Measurements from ENCODE around the gene AIRE.
"Not testable (repeated sequence)": the region's sequence is repeated elsewhere in the genome, so short reads cannot be mapped to it uniquely, and the experiment has no call there.

The AIRE gene

DNA sequence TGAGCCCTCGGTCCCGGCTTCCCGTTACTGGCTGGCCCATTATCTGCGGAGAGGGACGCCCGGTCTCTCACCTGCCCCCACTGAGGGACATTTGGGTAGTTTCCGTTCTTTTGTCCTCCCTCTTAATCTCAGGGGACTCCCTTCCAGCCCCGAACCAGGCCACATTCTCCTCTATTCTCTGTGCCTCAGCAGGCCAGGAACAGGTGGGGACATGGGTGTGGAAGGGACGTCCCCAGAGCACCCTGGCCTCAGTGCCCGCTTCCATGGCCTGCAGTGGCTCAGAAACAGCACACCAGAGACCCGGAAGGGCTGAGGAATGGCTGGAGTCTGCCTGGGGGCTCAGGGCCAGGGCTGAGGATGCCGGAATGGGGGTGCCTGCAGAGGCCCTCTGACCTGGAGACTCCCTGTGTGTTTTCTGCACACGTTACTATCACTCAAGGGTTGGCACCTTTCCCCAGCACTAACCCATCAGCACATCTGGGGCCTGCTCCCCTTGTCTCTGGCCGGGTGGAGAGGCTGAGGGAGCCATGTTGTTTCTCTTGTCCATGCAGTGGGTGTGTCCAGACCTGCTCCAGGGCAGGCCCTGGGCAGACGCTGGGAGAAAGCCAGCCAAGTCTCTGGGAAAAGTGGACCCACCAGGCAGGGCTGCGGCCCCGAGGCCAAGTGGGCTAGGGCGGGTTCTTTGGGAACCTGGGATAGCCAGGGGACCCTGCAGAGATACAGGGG lies 14.0 kb upstream of the AIRE start:
- no peaks in the 10 kb centered on the region for H3K36me3 ChIP-seq (ENCODE audit: control insufficient read depth, insufficient read depth, low read length)
- no peak overlapping the region for H3K27ac ChIP-seq (ENCODE audit: low read depth, low read length)
- H3K4me1 ChIP-seq (ENCODE audit: control insufficient read depth, insufficient read depth, low read length), result no peaks in the 10 kb centered on the region
- H3K9me3 ChIP-seq (ENCODE audit: control insufficient read depth, insufficient read depth, low read length), result no peaks in the 10 kb centered on the region
- no peak overlapping the region for H3K9ac ChIP-seq (ENCODE audit: low read depth, low read length)
- no peaks in the 10 kb centered on the region for H3K27me3 ChIP-seq (ENCODE audit: control insufficient read depth, insufficient read depth, low read length)
- no peak overlapping the region for H3K4me3 ChIP-seq (ENCODE audit: low read depth, low read length)

DNA sequence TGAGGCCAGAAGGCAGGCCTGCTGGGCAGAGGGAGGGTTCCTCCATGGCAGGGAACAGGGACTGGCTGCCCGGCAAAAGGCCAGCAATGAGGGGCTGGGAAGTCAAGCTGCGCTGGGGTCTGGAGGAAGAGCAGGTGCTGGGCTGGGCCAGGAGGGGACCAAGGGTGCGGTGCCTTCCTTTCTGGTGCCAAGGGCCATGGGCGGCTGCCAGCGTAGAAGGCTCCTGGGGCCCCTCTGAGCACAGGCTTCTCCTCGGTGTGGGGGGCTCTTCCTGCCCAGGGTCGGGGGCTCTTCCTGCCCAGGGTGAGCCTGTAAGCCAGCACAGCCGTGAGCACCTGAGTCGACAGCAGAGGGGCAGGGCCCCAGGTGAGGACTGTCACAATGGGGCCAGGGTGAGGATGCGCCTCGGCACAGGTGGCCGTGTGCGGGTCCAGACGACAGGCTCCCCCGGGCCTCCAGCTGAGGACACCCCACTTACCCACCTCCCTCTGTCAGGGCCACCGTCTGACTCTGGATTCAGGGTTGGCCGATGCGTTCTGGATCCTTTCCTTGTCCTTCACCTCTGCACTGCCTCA lies 13.3 kb upstream of the AIRE start:
- H3K9me3 ChIP-seq (ENCODE audit: control insufficient read depth, insufficient read depth, low read length), result no peaks in the 10 kb centered on the region
- H3K27me3 ChIP-seq (ENCODE audit: control insufficient read depth, insufficient read depth, low read length), result no peaks in the 10 kb centered on the region
- no peaks in the 10 kb centered on the region for H3K36me3 ChIP-seq (ENCODE audit: control insufficient read depth, insufficient read depth, low read length)
- no peaks in the 10 kb centered on the region for H3K4me1 ChIP-seq (ENCODE audit: control insufficient read depth, insufficient read depth, low read length)
- no peak overlapping the region for H3K4me3 ChIP-seq (ENCODE audit: low read depth, low read length)
- H3K9ac ChIP-seq (ENCODE audit: low read depth, low read length), result no peak overlapping the region
- no peak overlapping the region for H3K27ac ChIP-seq (ENCODE audit: low read depth, low read length)

DNA sequence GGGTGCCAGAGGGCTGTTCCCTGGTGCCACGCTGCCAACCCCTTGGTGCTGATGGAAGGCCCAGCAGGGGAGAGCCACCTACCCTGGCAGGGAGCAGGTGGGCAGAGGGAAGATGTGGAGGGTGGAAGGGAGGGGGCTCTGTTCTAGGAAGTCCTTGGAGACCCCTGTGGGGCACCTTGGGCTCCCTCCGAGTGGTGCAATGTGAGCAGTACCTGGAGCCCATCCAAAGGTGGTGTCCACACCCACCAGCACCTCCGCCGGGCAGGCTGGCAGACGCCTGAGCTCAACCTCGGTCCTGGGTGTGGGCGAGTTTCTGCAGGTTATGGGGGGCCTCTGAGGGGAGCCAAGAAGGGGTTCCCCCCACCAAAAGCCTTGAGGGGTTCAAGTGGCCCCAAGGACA lies 12.6 kb upstream of the AIRE start:
- Histone ChIP-seq H3K4me1 (ENCODE audit: control insufficient read depth, insufficient read depth, low read length) (no peaks in the 10 kb centered on the region), H3K36me3 (ENCODE audit: control insufficient read depth, insufficient read depth, low read length) (no peaks in the 10 kb centered on the region), H3K9ac (ENCODE audit: low read depth, low read length) (no peak overlapping the region), H3K9me3 (ENCODE audit: control insufficient read depth, insufficient read depth, low read length) (no peaks in the 10 kb centered on the region), H3K4me3 (ENCODE audit: low read depth, low read length) (no peak overlapping the region), H3K27ac (ENCODE audit: low read depth, low read length) (no peak overlapping the region), H3K27me3 (ENCODE audit: control insufficient read depth, insufficient read depth, low read length) (no peaks in the 10 kb centered on the region)

DNA sequence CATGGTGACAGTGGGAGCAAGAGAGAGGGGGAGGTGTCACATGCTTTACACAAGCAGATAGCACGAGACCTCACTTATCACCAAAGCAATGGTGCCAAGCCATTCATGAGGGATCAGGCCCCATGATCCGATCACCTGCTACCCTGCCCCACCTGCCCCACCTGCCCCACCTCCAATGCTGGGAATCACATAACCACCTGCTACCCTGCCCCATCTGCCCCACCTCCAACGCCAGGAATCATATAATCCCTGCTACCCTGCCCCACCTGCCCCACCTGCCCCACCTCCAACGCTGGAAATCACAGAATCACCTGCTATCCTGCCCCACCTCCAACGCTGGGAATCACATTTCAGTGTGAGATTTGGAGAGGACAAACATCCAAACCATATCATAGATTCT lies 10.6 kb upstream of the AIRE start:
- no peak overlapping the region for H3K27ac ChIP-seq (ENCODE audit: low read depth, low read length)
- H3K4me1 ChIP-seq (ENCODE audit: control insufficient read depth, insufficient read depth, low read length), result no peaks in the 10 kb centered on the region
- no peak overlapping the region for H3K9ac ChIP-seq (ENCODE audit: low read depth, low read length)
- H3K27me3 ChIP-seq (ENCODE audit: control insufficient read depth, insufficient read depth, low read length), result no peaks in the 10 kb centered on the region
- no peaks in the 10 kb centered on the region for H3K9me3 ChIP-seq (ENCODE audit: control insufficient read depth, insufficient read depth, low read length)
- H3K36me3 ChIP-seq (ENCODE audit: control insufficient read depth, insufficient read depth, low read length), result no peaks in the 10 kb centered on the region
- H3K4me3 ChIP-seq (ENCODE audit: low read depth, low read length), result no peak overlapping the region

DNA sequence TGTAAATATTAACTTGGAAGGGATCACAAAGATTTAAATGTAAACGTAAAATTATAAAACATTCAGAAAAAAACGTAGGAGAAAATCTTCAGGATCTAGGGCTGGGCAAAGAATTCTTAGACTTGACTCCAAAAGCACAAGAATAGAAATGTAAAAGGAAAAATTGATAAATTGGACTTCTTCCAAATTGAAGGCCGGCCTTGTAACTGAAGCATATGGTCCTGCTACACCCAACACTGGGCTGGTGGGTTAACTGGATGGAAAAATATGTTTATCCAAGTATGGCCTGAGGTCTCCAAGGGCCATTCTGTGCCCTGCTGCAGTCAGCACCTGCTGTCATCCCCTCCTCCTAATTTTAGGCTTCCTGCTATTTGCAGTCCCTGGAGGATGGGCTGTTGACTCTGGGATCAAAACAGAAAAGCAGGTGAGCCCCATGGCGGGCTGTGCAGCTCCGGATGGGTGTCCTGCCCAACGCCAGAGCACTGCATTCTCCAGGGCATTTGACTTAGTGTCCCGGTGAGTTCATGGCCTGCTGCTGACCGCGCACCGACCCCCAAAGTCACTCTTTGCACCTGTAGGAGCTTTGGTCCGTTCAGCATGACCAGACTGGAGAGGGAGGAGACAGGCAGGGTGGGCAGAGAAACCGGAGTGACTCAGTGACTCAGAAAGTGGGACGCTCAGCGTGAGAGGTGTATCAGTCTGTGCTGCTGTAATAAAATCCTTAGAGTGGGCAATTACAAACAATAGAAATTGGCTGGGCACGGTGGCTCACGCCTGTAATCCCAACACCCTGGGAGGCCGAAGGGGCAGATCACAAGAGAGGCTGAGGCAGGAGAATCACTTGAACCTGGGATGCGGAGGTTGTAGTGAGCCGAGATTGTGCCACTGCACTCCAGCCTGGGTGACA lies 6.1 kb upstream of the AIRE start:
- Histone ChIP-seq H3K4me3 (ENCODE audit: low read depth, low read length) (no peak overlapping the region), H3K9me3 (ENCODE audit: control insufficient read depth, insufficient read depth, low read length) (no peaks in the 10 kb centered on the region), H3K27me3 (ENCODE audit: control insufficient read depth, insufficient read depth, low read length) (peaks cover 3% of the 10 kb centered on the region; the same call in 1 of the 2 replicates), H3K9ac (ENCODE audit: low read depth, low read length) (no peak overlapping the region), H3K4me1 (ENCODE audit: control insufficient read depth, insufficient read depth, low read length) (peaks cover 21% of the 10 kb centered on the region; the same call in 1 of the 2 replicates), H3K36me3 (ENCODE audit: control insufficient read depth, insufficient read depth, low read length) (no peaks in the 10 kb centered on the region), H3K27ac (ENCODE audit: low read depth, low read length) (no peak overlapping the region)

DNA sequence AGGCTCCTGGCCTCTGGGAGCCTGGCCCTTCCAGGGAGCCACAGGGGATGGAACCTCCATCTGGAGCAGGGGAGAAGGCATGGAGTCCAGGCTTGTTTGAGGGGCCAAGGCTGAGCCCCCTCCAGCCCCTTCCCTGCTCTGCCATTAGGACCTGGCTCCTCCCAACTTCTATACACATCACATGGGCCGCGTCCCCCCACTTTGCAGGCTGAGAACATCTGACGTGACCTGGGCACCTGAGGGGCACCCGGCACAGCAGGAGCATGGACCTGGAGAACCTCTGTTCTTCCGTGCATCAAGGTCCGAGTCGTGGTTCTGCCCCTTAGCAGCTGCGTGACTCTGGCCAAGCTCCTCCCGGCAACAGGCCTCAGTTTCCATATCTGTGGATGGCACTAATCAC lies 3.9 kb upstream of the AIRE start:
- no peak overlapping the region for H3K27ac ChIP-seq (ENCODE audit: low read depth, low read length)
- no peaks in the 10 kb centered on the region for H3K9me3 ChIP-seq (ENCODE audit: control insufficient read depth, insufficient read depth, low read length)
- no peaks in the 10 kb centered on the region for H3K36me3 ChIP-seq (ENCODE audit: control insufficient read depth, insufficient read depth, low read length)
- H3K4me1 ChIP-seq (ENCODE audit: control insufficient read depth, insufficient read depth, low read length), result peaks cover 26% of the 10 kb centered on the region
- H3K9ac ChIP-seq (ENCODE audit: low read depth, low read length), result no peak overlapping the region
- H3K4me3 ChIP-seq (ENCODE audit: low read depth, low read length), result no peak overlapping the region
- H3K27me3 ChIP-seq (ENCODE audit: control insufficient read depth, insufficient read depth, low read length), result peaks cover 22% of the 10 kb centered on the region; the same call in 1 of the 2 replicates

DNA sequence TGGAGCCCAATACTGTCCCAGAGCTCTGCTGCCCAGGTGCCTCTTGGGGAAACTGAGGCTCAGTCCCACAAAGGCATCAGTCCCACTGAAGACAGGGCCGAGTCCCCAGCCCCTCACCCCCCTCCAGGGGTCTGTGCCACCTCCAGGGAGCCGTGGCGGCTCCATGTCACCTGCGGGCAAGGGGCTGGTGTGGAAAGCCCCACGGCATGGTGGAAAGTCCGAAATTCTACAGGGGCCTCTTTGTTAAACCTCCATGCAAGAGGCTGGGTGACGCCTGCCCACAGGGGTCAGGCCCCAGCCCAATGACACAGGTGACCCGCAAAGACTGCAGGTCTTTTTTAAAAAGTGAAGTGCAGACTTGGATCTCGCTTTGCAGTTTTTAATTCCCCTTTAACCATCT lies 3.3 kb upstream of the AIRE start:
- Histone ChIP-seq H3K9me3 (ENCODE audit: control insufficient read depth, insufficient read depth, low read length) (no peaks in the 10 kb centered on the region), H3K4me3 (ENCODE audit: low read depth, low read length) (no peak overlapping the region), H3K27me3 (ENCODE audit: control insufficient read depth, insufficient read depth, low read length) (peaks cover 22% of the 10 kb centered on the region; the same call in 1 of the 2 replicates), H3K9ac (ENCODE audit: low read depth, low read length) (no peak overlapping the region), H3K36me3 (ENCODE audit: control insufficient read depth, insufficient read depth, low read length) (no peaks in the 10 kb centered on the region), H3K4me1 (ENCODE audit: control insufficient read depth, insufficient read depth, low read length) (peaks cover 26% of the 10 kb centered on the region), H3K27ac (ENCODE audit: low read depth, low read length) (no peak overlapping the region)

DNA sequence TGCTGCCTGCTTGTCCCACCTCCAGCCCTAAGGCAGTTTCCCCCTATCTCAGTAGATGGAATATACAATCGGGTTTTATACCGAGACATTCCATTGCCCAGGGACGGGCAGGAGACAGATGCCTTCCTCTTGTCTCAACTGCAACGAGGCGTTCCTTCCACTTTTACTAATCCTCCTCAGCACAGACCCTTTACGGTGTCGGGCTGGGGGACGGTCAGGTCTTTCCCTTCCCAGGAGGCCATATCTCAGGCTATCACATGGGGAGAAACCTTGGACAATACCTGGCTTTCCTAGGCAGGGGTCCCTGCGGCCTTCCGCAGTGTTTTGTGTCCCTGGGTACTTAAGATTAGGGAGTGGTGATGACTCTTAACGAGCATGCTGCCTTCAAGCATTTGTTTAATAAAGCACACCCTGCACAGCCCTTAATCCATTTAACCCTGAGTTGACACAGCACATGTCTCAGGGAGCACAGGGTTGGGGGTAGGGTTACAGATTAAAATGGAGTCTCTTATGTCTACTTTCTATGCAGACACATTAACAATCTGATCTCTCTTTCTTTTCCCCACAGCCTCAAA lies 2.4 kb upstream of the AIRE start:
- peaks cover 26% of the 10 kb centered on the region for H3K4me1 ChIP-seq (ENCODE audit: control insufficient read depth, insufficient read depth, low read length)
- H3K9ac ChIP-seq (ENCODE audit: low read depth, low read length); H3K27ac ChIP-seq (ENCODE audit: low read depth, low read length); H3K36me3 ChIP-seq (ENCODE audit: control insufficient read depth, insufficient read depth, low read length); H3K9me3 ChIP-seq (ENCODE audit: control insufficient read depth, insufficient read depth, low read length); H3K4me3 ChIP-seq (ENCODE audit: low read depth, low read length): not testable (repeated sequence)
- H3K27me3 ChIP-seq (ENCODE audit: control insufficient read depth, insufficient read depth, low read length), result peaks cover 22% of the 10 kb centered on the region; the same call in 1 of the 2 replicates

DNA sequence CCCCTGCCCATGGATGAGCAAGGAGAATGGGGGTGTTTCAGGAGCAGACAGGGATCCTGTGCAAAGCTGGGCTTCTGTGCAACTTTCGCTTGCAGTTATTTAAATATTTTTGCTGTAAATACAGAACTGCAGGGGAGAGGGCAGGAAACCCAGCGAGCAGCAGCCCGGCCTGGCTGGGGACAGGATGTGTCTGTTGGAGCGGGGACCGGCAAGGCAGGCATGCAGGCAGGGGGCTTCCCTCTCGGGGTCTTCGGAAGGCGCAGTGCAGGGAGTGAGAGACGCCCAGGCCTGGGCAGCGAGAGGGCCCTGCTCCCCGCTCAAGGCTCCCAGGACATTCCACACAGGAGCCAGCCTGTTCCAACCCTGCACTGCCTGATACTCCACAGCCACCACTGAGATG lies 1.7 kb upstream of the AIRE start:
- Histone ChIP-seq H3K9me3 (ENCODE audit: control insufficient read depth, insufficient read depth, low read length) (no peaks in the 10 kb centered on the region), H3K27ac (ENCODE audit: low read depth, low read length) (no peak overlapping the region), H3K4me3 (ENCODE audit: low read depth, low read length) (no peak overlapping the region), H3K4me1 (ENCODE audit: control insufficient read depth, insufficient read depth, low read length) (peaks cover 26% of the 10 kb centered on the region), H3K9ac (ENCODE audit: low read depth, low read length) (no peak overlapping the region), H3K36me3 (ENCODE audit: control insufficient read depth, insufficient read depth, low read length) (no peaks in the 10 kb centered on the region), H3K27me3 (ENCODE audit: control insufficient read depth, insufficient read depth, low read length) (peaks cover 22% of the 10 kb centered on the region; the same call in 1 of the 2 replicates)

DNA sequence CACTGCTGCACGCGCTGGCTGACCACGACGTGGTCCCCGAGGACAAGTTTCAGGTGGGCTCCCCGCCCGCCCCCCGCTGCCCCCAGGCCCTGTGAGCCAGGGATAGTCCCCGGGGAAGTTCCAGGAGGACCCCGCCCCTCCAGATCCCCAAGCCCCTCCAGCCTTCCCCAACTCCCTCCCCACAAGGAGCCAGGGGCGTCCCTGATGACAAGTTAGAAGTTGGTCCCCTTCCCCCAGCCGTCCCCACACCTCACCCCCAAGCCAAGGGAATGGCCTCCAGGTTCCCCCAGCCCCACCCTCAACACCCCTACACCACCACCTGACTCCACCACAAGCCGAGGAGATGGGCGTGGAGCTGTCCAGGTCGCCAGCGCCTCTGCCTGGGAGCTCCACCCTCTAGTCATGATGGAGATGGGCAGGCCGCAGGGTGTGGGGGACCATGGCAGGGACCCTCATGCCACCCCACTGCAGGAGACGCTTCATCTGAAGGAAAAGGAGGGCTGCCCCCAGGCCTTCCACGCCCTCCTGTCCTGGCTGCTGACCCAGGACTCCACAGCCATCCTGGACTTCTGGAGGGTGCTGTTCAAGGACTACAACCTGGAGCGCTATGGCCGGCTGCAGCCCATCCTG lies 525 bp downstream of the AIRE start:
- no peaks in the 10 kb centered on the region for H3K9me3 ChIP-seq (ENCODE audit: control insufficient read depth, insufficient read depth, low read length)
- H3K9ac ChIP-seq (ENCODE audit: low read depth, low read length), result no peak overlapping the region
- no peaks in the 10 kb centered on the region for H3K36me3 ChIP-seq (ENCODE audit: control insufficient read depth, insufficient read depth, low read length)
- H3K4me3 ChIP-seq (ENCODE audit: low read depth, low read length), result peak overlapping the region; percentile 51; the same call in 1 of the 2 replicates
- H3K4me1 ChIP-seq (ENCODE audit: control insufficient read depth, insufficient read depth, low read length), result peaks cover 26% of the 10 kb centered on the region
- peaks cover 22% of the 10 kb centered on the region; the same call in 1 of the 2 replicates for H3K27me3 ChIP-seq (ENCODE audit: control insufficient read depth, insufficient read depth, low read length)
- no peak overlapping the region for H3K27ac ChIP-seq (ENCODE audit: low read depth, low read length)

Measured in HUES48 (cell line).